H1 (cell line): ENCODE data around the gene ARHGEF16. TPM values are rescaled to one million over a fixed set of nuclear protein-coding genes. Genes with fewer than 3 reads are reported as not detected.

Experiments
- CTCF ChIA-PET: fragments of 300-600 bp; sonication (Branson Sonifier 250); formaldehyde crosslinking; loops from one replicate; lab custom pipeline; 2021; ENCODE audit not compliant: partially characterized antibody; lab: Charles Lee
- POLR2A ChIA-PET: fragments of 300-600 bp; sonication (Branson Sonifier 250); formaldehyde crosslinking; loops from one replicate; lab custom pipeline; 2021; ENCODE audit warnings: inconsistent platforms; ENCODE audit not compliant: partially characterized antibody; lab: Charles Lee
- DNase-seq, 2 experiments: peaks; one replicate each; pipeline versions ENCODE4 v3.0.0 to v3.0.0-alpha.2; 2010 to 2022; ENCODE audit warnings: low spot score in 2 of 2, low read depth in 1 of 2, mixed read lengths in 1 of 2
- FAIRE-seq: peaks from 2 replicates; lab custom pipeline; 2011; peaks lifted over from hg19 to GRCh38; lab: Jason Lieb, UNC
- H2AFZ ChIP-seq: 2 replicates; pipeline ENCODE4 v1.8.1; 2012; ENCODE audit warnings: low read length, inconsistent platforms
- H2AK5ac ChIP-seq: 2 replicates; pipeline ENCODE4 v1.6.1; 2013; ENCODE audit warnings: low read depth, low read length
- H2BK120ac ChIP-seq: replicated peaks from 2 replicates; pipeline ENCODE3; 2013; ENCODE audit warnings: low read depth, low read length, inconsistent platforms
- H2BK12ac ChIP-seq: 2 replicates; pipeline ENCODE4 v1.6.1; 2013; ENCODE audit warnings: low read depth, low read length
- H2BK15ac ChIP-seq: 2 replicates; pipeline ENCODE4 v1.6.1; 2013; ENCODE audit warnings: low read length
- H2BK20ac ChIP-seq: 2 replicates; pipeline ENCODE4 v1.6.1; 2013; ENCODE audit warnings: low read length
- H2BK5ac ChIP-seq: 2 replicates; pipeline ENCODE4 v1.6.1; 2013; ENCODE audit warnings: low read depth, low read length
- H3K14ac ChIP-seq: 2 replicates; pipeline ENCODE4 v1.6.1; 2013; ENCODE audit warnings: inconsistent platforms; ENCODE audit not compliant: insufficient read length
- H3K18ac ChIP-seq: 2 replicates; pipeline ENCODE4 v1.6.1; 2013; ENCODE audit warnings: low read length; ENCODE audit errors: extremely low read depth
- H3K23ac ChIP-seq: 2 replicates; pipeline ENCODE4 v1.6.1; 2013; ENCODE audit warnings: inconsistent platforms; ENCODE audit not compliant: insufficient read length
- H3K23me2 ChIP-seq: 2 replicates; pipeline ENCODE4 v1.6.1; 2013; ENCODE audit warnings: low read depth, low read length
- H3K27ac ChIP-seq: 2 replicates; pipeline ENCODE4 v1.6.1; 2011; ENCODE audit warnings: low read depth, low read length, inconsistent platforms
- H3K27me3 ChIP-seq, 4 experiments: replicated peaks in 1 of 4; 1 replicate in 1 of 4; 2 replicates in 3 of 4; pipeline versions ENCODE4 v1.6.1 to v1.8.1; 2011 to 2013; ENCODE audit warnings: low read length in 3 of 4, mild to moderate bottlenecking in 3 of 4, inconsistent platforms in 2 of 4, mixed read lengths in 2 of 4, moderate library complexity in 1 of 4; ENCODE audit not compliant: control insufficient read depth in 3 of 4, insufficient read depth in 3 of 4; ENCODE audit errors: extremely low read depth in 1 of 4
- H3K36me3 ChIP-seq, 4 experiments: 2 replicates each; pipeline versions ENCODE4 v1.6.1 to v1.8.1; 2011 to 2013; ENCODE audit warnings: mild to moderate bottlenecking in 4 of 4, low read length in 3 of 4, moderate library complexity in 2 of 4, control low read depth in 1 of 4, inconsistent platforms in 1 of 4; ENCODE audit not compliant: insufficient read depth in 4 of 4, control insufficient read depth in 2 of 4
- H3K4ac ChIP-seq: replicated peaks from 2 replicates; pipeline ENCODE3; 2013; ENCODE audit warnings: low read length, low read depth, mixed read lengths, inconsistent platforms; ENCODE audit not compliant: insufficient read length
- H3K4me1 ChIP-seq, 4 experiments: replicated peaks in 1 of 4; 1 replicate in 1 of 4; 2 replicates in 3 of 4; pipeline versions ENCODE4 v1.6.1 to v1.8.1; 2011 to 2013; ENCODE audit warnings: low read length in 3 of 4, inconsistent platforms in 2 of 4, mixed read lengths in 1 of 4; ENCODE audit not compliant: insufficient read depth in 4 of 4, control insufficient read depth in 3 of 4
- H3K4me2 ChIP-seq, 2 experiments: 2 replicates each; pipeline versions ENCODE4 v1.6.1 to v1.8.1; 2011 to 2013; ENCODE audit warnings: low read depth in 2 of 2, low read length in 2 of 2, control low read depth in 1 of 2, inconsistent platforms in 1 of 2, mild to moderate bottlenecking in 1 of 2; ENCODE audit not compliant: insufficient read depth in 1 of 2
- H3K4me3 ChIP-seq, 4 experiments: fragments of 200-600, 300-600 bp in 1 of 4; sonication (generic), shearing (Covaris generic), sonication (Bioruptor Twin) in 1 of 4; 2 replicates each; pipeline versions ENCODE4 v1.5.1 to v1.8.1; 2011 to 2016; ENCODE audit warnings: low read length in 4 of 4, low read depth in 3 of 4, control low read depth in 2 of 4, inconsistent platforms in 2 of 4, mild to moderate bottlenecking in 2 of 4, mixed read lengths in 1 of 4, moderate library complexity in 1 of 4; ENCODE audit not compliant: insufficient read depth in 2 of 4; ENCODE audit errors: extremely low read depth in 1 of 4
- H3K56ac ChIP-seq: replicated peaks from 2 replicates; pipeline ENCODE3; 2013; ENCODE audit warnings: low read depth, mild to moderate bottlenecking, mixed read lengths, low read length, inconsistent platforms; ENCODE audit not compliant: insufficient read length
- H3K79me1 ChIP-seq: 2 replicates; pipeline ENCODE4 v1.6.1; 2013; ENCODE audit warnings: low read depth, low read length, control low read depth
- H3K79me2 ChIP-seq, 2 experiments: 2 replicates each; pipeline versions ENCODE4 v1.6.1 to v1.8.1; 2012 to 2013; ENCODE audit warnings: low read length in 2 of 2, mild to moderate bottlenecking in 2 of 2, inconsistent platforms in 1 of 2; ENCODE audit not compliant: insufficient read depth in 2 of 2, control insufficient read depth in 1 of 2
- H3K9ac ChIP-seq, 4 experiments: replicated peaks in 1 of 4; 1 replicate in 1 of 4; 2 replicates in 3 of 4; pipeline versions ENCODE4 v1.6.1 to v1.8.1; 2011 to 2013; ENCODE audit warnings: low read depth in 3 of 4, low read length in 3 of 4, control low read depth in 2 of 4, mild to moderate bottlenecking in 2 of 4, moderate library complexity in 2 of 4, inconsistent platforms in 1 of 4; ENCODE audit errors: extremely low read depth in 1 of 4
- H3K9me3 ChIP-seq, 2 experiments: 2 replicates each; pipeline versions ENCODE4 v1.6.1 to v1.8.1; 2012 to 2013; ENCODE audit warnings: mild to moderate bottlenecking in 2 of 2, moderate library complexity in 2 of 2, control low read depth in 1 of 2, inconsistent platforms in 1 of 2, low read depth in 1 of 2, low read length in 1 of 2, mixed read lengths in 1 of 2; ENCODE audit not compliant: insufficient read depth in 2 of 2
- H4K20me1 ChIP-seq, 2 experiments: replicated peaks in 1 of 2; 2 replicates each; pipeline versions ENCODE3 to v1.8.1; 2011 to 2013; ENCODE audit warnings: inconsistent platforms in 2 of 2, low read length in 2 of 2, mild to moderate bottlenecking in 1 of 2; ENCODE audit not compliant: insufficient read depth in 2 of 2, control insufficient read depth in 1 of 2
- H4K5ac ChIP-seq: 2 replicates; pipeline ENCODE4 v1.6.1; 2013; ENCODE audit warnings: low read length, low read depth, mixed read lengths, inconsistent platforms; ENCODE audit not compliant: insufficient read length
- H4K8ac ChIP-seq: 2 replicates; pipeline ENCODE4 v1.8.0; 2013; ENCODE audit warnings: mild to moderate bottlenecking, moderate library complexity, low read length, inconsistent platforms; ENCODE audit not compliant: insufficient read depth; ENCODE audit errors: extremely low read depth
- H4K91ac ChIP-seq: replicated peaks from 2 replicates; pipeline ENCODE3; 2013; ENCODE audit warnings: low read length, mixed read lengths, inconsistent platforms; ENCODE audit not compliant: insufficient read length
- ATF2 ChIP-seq: IDR thresholded peaks from 2 replicates; pipeline ENCODE4 v1.6.1; 2012; ENCODE audit warnings: low read length, inconsistent platforms
- CBX8 ChIP-seq: fragments of 300-800, 300-1000 bp; sonication (generic); IDR thresholded peaks from 2 replicates; pipeline ENCODE4 v1.7.1; 2016; ENCODE audit warnings: low read depth, low read length, borderline replicate concordance
- EZH2 ChIP-seq: fragments of 200-600 bp; sonication (generic); IDR thresholded peaks from 2 replicates; pipeline ENCODE4 v1.7.1; 2012; ENCODE audit warnings: low read depth, mild to moderate bottlenecking, moderate library complexity, low read length, inconsistent platforms; ENCODE audit not compliant: severe bottlenecking
- FOSL1 ChIP-seq: IDR thresholded peaks from 2 replicates; pipeline ENCODE4 v1.6.1; 2011; ENCODE audit warnings: mild to moderate bottlenecking, low read depth, low read length, moderate library complexity; ENCODE audit not compliant: insufficient read depth
- TCF12 ChIP-seq: IDR thresholded peaks from 2 replicates; pipeline ENCODE4 v1.6.1; 2011; ENCODE audit warnings: low read depth, mild to moderate bottlenecking, low read length
- WGBS, 2 experiments: shearing (Covaris generic) in 1 of 2; methylation state at CpG; one replicate each; pipeline versions ENCODE4 v1.1.6 to v1.1.7; 2013 to 2015; ENCODE audit warnings: low lambda C conversion rate in 2 of 2, mixed read lengths in 2 of 2, inconsistent platforms in 1 of 2, low coverage in 1 of 2, missing lambda C conversion rate in 1 of 2; ENCODE audit not compliant: insufficient replicate concordance in 2 of 2, insufficient coverage in 1 of 2, insufficient read length in 1 of 2; ENCODE audit errors: extremely low coverage in 1 of 2, missing lambda C conversion rate in 1 of 2; 5-methylcytosine and 5-hydroxymethylcytosine counted together
- polyA plus RNA-seq, 7 experiments: library from polyadenylated mRNA; depleted of rRNA in 3 of 7; stranded (reverse) in 5 of 7; unstranded in 2 of 7; fragments of >200 nt in 5 of 7; fragments of 200-250 nt in 2 of 7; gene quantifications; 1 replicate in 5 of 7; 2 replicates in 1 of 7; 4 replicates in 1 of 7; pipeline versions ENCODE4 v1.2.1 to v1.2.3, GENCODE V29; 2011 to 2013; ENCODE audit warnings: missing spikeins in 2 of 7, mixed read lengths in 2 of 7
- total RNA-seq: library from RNA; stranded (reverse); fragmentation: NEBNext Ultra II Directional; extraction: Animal tissue kit (Norgen Biotek cat#: 25700); gene quantifications from 2 replicates; pipeline ENCODE4 v1.2.1, GENCODE V29; 2021

Gene ARHGEF16
- total and polyA plus RNA-seq, 2 of the 8 experiments (the other 6 are each of a cell fraction or from before 2014, with no cell fraction given) = 18.3 to 20.7 TPM

- H4K5ac ChIP-seq = no peak overlapping the region
- no peaks in the 10 kb centered on the region for H3K23me2 ChIP-seq
- CTCF ChIA-PET = interaction anchor here (0.6 to 4.6 kb wide), 5 partner anchors 11 to 106 kb away, joined by 3 to 43 read pairs (median 5); no protein-coding TSS in a partner anchor
- peaks cover 0 to 7% of the 10 kb centered on the region in 2 experiments; a peak in 1 of 4 replicates for H3K9me3 ChIP-seq
- H2BK12ac ChIP-seq = no peak overlapping the region
- no peak overlapping the region for H2BK120ac ChIP-seq
- 99% methylated on average over 10 of the region's 12 CpGs; no CpG with 5 or more reads in 1 of the 2 experiments for WGBS, 2 experiments
- H3K14ac ChIP-seq = no peak overlapping the region
- H3K4ac ChIP-seq = no peak overlapping the region
- no peak overlapping the region for H3K4me2 ChIP-seq
- no peak overlapping the region for H2BK5ac ChIP-seq
- no peaks in the 10 kb centered on the region for H3K79me2 ChIP-seq
- no peak overlapping the region for H2AK5ac ChIP-seq
- no peak overlapping the region for H3K56ac ChIP-seq
- no peaks in the 10 kb centered on the region for H3K79me1 ChIP-seq
- no peak for DNase-seq
- no peaks in the 10 kb centered on the region for H3K4me1 ChIP-seq
- no peak overlapping the region for H4K91ac ChIP-seq
- no peak overlapping the region for H2AFZ ChIP-seq
- TF ChIP-seq EZH2 (no peak), CBX8 (no peak), FOSL1 (no peak), TCF12 (no peak), ATF2 (no peak)
- TF ChIP-seq, all 59 proteins: peak for 0
- H3K27me3 ChIP-seq = no peaks in the 10 kb centered on the region
- no peak for FAIRE-seq
- no peaks in the 10 kb centered on the region for H3K36me3 ChIP-seq
- H4K20me1 ChIP-seq = peaks cover 0 to 14% of the 10 kb centered on the region in 2 experiments
- H3K23ac ChIP-seq = no peak overlapping the region
- H3K4me3 ChIP-seq = no peak overlapping the region
- H4K8ac ChIP-seq = no peak overlapping the region
- no peak overlapping the region for H2BK20ac ChIP-seq
- no peak overlapping the region for H3K18ac ChIP-seq
- no peak overlapping the region for H2BK15ac ChIP-seq
- POLR2A ChIA-PET = no interaction called here
- H3K27ac ChIP-seq = no peak overlapping the region; the same call in 1 of the 2 replicates
- H3K9ac ChIP-seq = no peak overlapping the region
These were observed 60.8 kb downstream of the ARHGEF16 start for GRCh38 chr1:3515272-3515671.
